Measurements from ENCODE around the gene MAML2.

MAML2 gene

GRCh38 chr11:96365493-96365892 is 22.5 kb upstream of the MAML2 start:
- H3K4me1 ChIP-seq (ENCODE audit: insufficient read depth, low read length) = no peaks in the 10 kb centered on the region
- no peaks in the 10 kb centered on the region for H3K27me3 ChIP-seq (ENCODE audit: insufficient read depth, low read length)
- H3K27ac ChIP-seq (ENCODE audit: low read length) = no peak overlapping the region
- H3K9me3 ChIP-seq (ENCODE audit: insufficient read depth, low read depth, low read length) = no peaks in the 10 kb centered on the region
- no peak overlapping the region for H3K9ac ChIP-seq (ENCODE audit: low read depth, low read length)
- H3K4me3 ChIP-seq (ENCODE audit: low read length) = no peak overlapping the region
- H3K36me3 ChIP-seq (ENCODE audit: insufficient read depth, low read depth, low read length) = peaks cover 25% of the 10 kb centered on the region

GRCh38 chr11:96361778-96362177 is 18.8 kb upstream of the MAML2 start:
- Histone ChIP-seq H3K4me1 (ENCODE audit: insufficient read depth, low read length) (no peaks in the 10 kb centered on the region; the same call in 1 of the 2 replicates), H3K9ac (ENCODE audit: low read depth, low read length) (no peak overlapping the region), H3K27ac (ENCODE audit: low read length) (no peak overlapping the region), H3K4me3 (ENCODE audit: low read length) (no peak overlapping the region), H3K9me3 (ENCODE audit: insufficient read depth, low read depth, low read length) (no peaks in the 10 kb centered on the region), H3K36me3 (ENCODE audit: insufficient read depth, low read depth, low read length) (peaks cover 23% of the 10 kb centered on the region), H3K27me3 (ENCODE audit: insufficient read depth, low read length) (no peaks in the 10 kb centered on the region)

GRCh38 chr11:96358321-96358720 is 15.3 kb upstream of the MAML2 start:
- H3K36me3 ChIP-seq (ENCODE audit: insufficient read depth, low read depth, low read length) = peaks cover 23% of the 10 kb centered on the region
- H3K27ac ChIP-seq (ENCODE audit: low read length) = no peak overlapping the region

GRCh38 chr11:96357794-96358193 is 14.8 kb upstream of the MAML2 start:
- Histone ChIP-seq H3K36me3 (ENCODE audit: insufficient read depth, low read depth, low read length) (peaks cover 23% of the 10 kb centered on the region), H3K27me3 (ENCODE audit: insufficient read depth, low read length) (no peaks in the 10 kb centered on the region), H3K9me3 (ENCODE audit: insufficient read depth, low read depth, low read length) (no peaks in the 10 kb centered on the region), H3K9ac (ENCODE audit: low read depth, low read length) (no peak overlapping the region), H3K4me3 (ENCODE audit: low read length) (no peak overlapping the region), H3K27ac (ENCODE audit: low read length) (no peak overlapping the region), H3K4me1 (ENCODE audit: insufficient read depth, low read length) (no peaks in the 10 kb centered on the region; the same call in 1 of the 2 replicates)

More at GRCh38 chr11:96358321-96358720, 15.3 kb upstream of the MAML2 start:
- no peaks in the 10 kb centered on the region for H3K27me3 ChIP-seq (ENCODE audit: insufficient read depth, low read length)
- H3K9me3 ChIP-seq (ENCODE audit: insufficient read depth, low read depth, low read length) = no peaks in the 10 kb centered on the region
- no peak overlapping the region for H3K4me3 ChIP-seq (ENCODE audit: low read length)
- H3K9ac ChIP-seq (ENCODE audit: low read depth, low read length) = no peak overlapping the region
- H3K4me1 ChIP-seq (ENCODE audit: insufficient read depth, low read length) = no peaks in the 10 kb centered on the region; the same call in 1 of the 2 replicates

- Histone ChIP-seq H3K9ac (ENCODE audit: low read depth, low read length) (no peak overlapping the region), H3K9me3 (ENCODE audit: insufficient read depth, low read depth, low read length) (no peaks in the 10 kb centered on the region), H3K27me3 (ENCODE audit: insufficient read depth, low read length) (no peaks in the 10 kb centered on the region), H3K4me3 (ENCODE audit: low read length) (no peak overlapping the region), H3K36me3 (ENCODE audit: insufficient read depth, low read depth, low read length) (peaks cover 23% of the 10 kb centered on the region), H3K4me1 (ENCODE audit: insufficient read depth, low read length) (no peaks in the 10 kb centered on the region; the same call in 1 of the 2 replicates), H3K27ac (ENCODE audit: low read length) (no peak overlapping the region)
Observed at GRCh38 chr11:96356848-96357247, 13.9 kb upstream of the MAML2 start.

GRCh38 chr11:96342014-96342960 is 708 bp downstream of the MAML2 start:
- Histone ChIP-seq H3K9me3 (ENCODE audit: insufficient read depth, low read depth, low read length) (no peaks in the 10 kb centered on the region), H3K36me3 (ENCODE audit: insufficient read depth, low read depth, low read length) (no peaks in the 10 kb centered on the region), H3K9ac (ENCODE audit: low read depth, low read length) (peak overlapping the region; percentile 83; the same call in 1 of the 2 replicates), H3K27me3 (ENCODE audit: insufficient read depth, low read length) (peaks cover 11% of the 10 kb centered on the region), H3K27ac (ENCODE audit: low read length) (no peak overlapping the region), H3K4me1 (ENCODE audit: insufficient read depth, low read length) (peaks cover 26% of the 10 kb centered on the region), H3K4me3 (ENCODE audit: low read length) (peak overlapping the region; percentile 85)

- Histone ChIP-seq H3K4me1 (ENCODE audit: insufficient read depth, low read length) (peaks cover 34% of the 10 kb centered on the region), H3K36me3 (ENCODE audit: insufficient read depth, low read depth, low read length) (no peaks in the 10 kb centered on the region), H3K9me3 (ENCODE audit: insufficient read depth, low read depth, low read length) (no peaks in the 10 kb centered on the region), H3K9ac (ENCODE audit: low read depth, low read length) (peak overlapping the region; percentile 83; the same call in 1 of the 2 replicates), H3K4me3 (ENCODE audit: low read length) (peak overlapping the region; percentile 85; the same call in 1 of the 2 replicates), H3K27ac (ENCODE audit: low read length) (no peak overlapping the region), H3K27me3 (ENCODE audit: insufficient read depth, low read length) (peaks cover 11% of the 10 kb centered on the region)
Observed at GRCh38 chr11:96341211-96342013, 1.6 kb downstream of the MAML2 start.

- no peaks in the 10 kb centered on the region for H3K36me3 ChIP-seq (ENCODE audit: insufficient read depth, low read depth, low read length)
- peaks cover 43% of the 10 kb centered on the region for H3K4me1 ChIP-seq (ENCODE audit: insufficient read depth, low read length)
- H3K9me3 ChIP-seq (ENCODE audit: insufficient read depth, low read depth, low read length) = no peaks in the 10 kb centered on the region
- H3K27me3 ChIP-seq (ENCODE audit: insufficient read depth, low read length) = peaks cover 11% of the 10 kb centered on the region
- no peak overlapping the region for H3K4me3 ChIP-seq (ENCODE audit: low read length)
- no peak overlapping the region for H3K9ac ChIP-seq (ENCODE audit: low read depth, low read length)
- H3K27ac ChIP-seq (ENCODE audit: low read length) = no peak overlapping the region
Observed at GRCh38 chr11:96340555-96340885, 2.5 kb downstream of the MAML2 start.

- Histone ChIP-seq H3K27me3 (ENCODE audit: insufficient read depth, low read length) (peaks cover 11% of the 10 kb centered on the region), H3K4me1 (ENCODE audit: insufficient read depth, low read length) (peaks cover 46% of the 10 kb centered on the region), H3K36me3 (ENCODE audit: insufficient read depth, low read depth, low read length) (no peaks in the 10 kb centered on the region), H3K9ac (ENCODE audit: low read depth, low read length) (no peak overlapping the region), H3K27ac (ENCODE audit: low read length) (no peak overlapping the region), H3K9me3 (ENCODE audit: insufficient read depth, low read depth, low read length) (no peaks in the 10 kb centered on the region), H3K4me3 (ENCODE audit: low read length) (no peak overlapping the region)
Observed at GRCh38 chr11:96339706-96340554, 3.1 kb downstream of the MAML2 start.

- peaks cover 11% of the 10 kb centered on the region for H3K27me3 ChIP-seq (ENCODE audit: insufficient read depth, low read length)
- no peak overlapping the region for H3K4me3 ChIP-seq (ENCODE audit: low read length)
- H3K9ac ChIP-seq (ENCODE audit: low read depth, low read length) = no peak overlapping the region
- H3K4me1 ChIP-seq (ENCODE audit: insufficient read depth, low read length) = peaks cover 53% of the 10 kb centered on the region
- H3K27ac ChIP-seq (ENCODE audit: low read length) = no peak overlapping the region
- no peaks in the 10 kb centered on the region for H3K36me3 ChIP-seq (ENCODE audit: insufficient read depth, low read depth, low read length)
- no peaks in the 10 kb centered on the region for H3K9me3 ChIP-seq (ENCODE audit: insufficient read depth, low read depth, low read length)
Observed at GRCh38 chr11:96338910-96339705, 3.9 kb downstream of the MAML2 start.

All from iPS-20b (cell line).